ENCODE data around the gene UBE2E1. TPM values are rescaled to one million over a fixed set of nuclear protein-coding genes. Genes with fewer than 3 reads are reported as not detected.
A peak's percentile ranks its signal among the peaks of the same experiment; 100 is the strongest.

UBE2E1 gene
- total RNA-seq, result 72.3 to 103 TPM (median 101 TPM) in 3 replicates
- long read RNA-seq, partial matches to known transcripts, result 6 of 7 reads
- long read RNA-seq, other reads (novel, unspliced or antisense), result 1 of 7 reads

DNA sequence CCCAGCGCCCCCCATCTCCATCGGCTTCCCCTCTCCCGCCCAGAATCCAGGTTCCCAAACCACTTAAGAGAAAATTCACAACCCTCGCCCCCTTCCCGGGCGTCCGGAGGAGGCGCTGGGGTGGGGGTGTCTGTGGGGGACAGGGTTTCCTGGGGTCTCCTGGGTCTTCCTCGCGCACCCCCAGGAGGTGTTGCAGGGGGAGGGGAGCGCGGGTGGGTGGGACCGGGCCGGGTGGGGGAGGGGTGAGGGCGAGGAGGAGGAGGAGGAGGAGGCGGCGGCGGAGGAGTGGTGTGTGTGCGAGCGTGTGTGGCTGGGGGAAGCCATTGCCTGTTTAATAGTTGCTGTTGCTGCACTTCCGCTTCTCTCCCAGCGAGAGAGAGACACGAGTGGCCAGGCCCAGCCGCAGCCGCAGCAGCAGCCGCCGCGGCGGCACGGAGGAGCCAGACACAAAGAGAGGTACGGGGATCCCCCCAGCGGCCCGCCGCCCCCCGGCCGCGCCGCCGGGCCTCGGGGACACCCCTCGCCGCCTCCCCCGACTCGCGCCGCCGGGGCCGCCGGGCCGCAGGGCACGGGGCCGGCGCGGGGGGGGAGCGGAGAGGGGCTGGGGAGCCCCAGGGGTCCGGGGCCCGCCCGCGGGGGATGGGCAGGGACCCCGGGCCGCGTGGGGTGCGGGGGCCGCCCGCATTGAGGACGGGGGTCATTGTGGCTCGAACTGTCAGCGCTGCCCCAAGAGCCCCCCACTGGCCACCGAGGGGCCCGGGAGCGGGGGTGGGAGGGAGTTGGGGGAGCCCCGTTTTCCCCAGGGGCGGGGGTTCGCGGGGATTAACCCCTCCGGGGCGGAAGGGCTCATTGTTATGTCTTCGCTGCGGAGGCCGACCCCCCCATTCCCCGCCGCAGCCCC is at the start of gene UBE2E1:
Gene UBE2E1 (plus strand): TSS at position 323 of the 901 bp plus-strand sequence. CDS start 1,315 bp downstream, outside the sequence.
- Mint-ChIP-seq H3K4me3 (ENCODE audit: unreplicated experiment) (peak within 1 kb of the TSS; percentile 94), H3K27me3 (ENCODE audit: low read depth) (no peaks in the 10 kb centered on the region)

DNA sequence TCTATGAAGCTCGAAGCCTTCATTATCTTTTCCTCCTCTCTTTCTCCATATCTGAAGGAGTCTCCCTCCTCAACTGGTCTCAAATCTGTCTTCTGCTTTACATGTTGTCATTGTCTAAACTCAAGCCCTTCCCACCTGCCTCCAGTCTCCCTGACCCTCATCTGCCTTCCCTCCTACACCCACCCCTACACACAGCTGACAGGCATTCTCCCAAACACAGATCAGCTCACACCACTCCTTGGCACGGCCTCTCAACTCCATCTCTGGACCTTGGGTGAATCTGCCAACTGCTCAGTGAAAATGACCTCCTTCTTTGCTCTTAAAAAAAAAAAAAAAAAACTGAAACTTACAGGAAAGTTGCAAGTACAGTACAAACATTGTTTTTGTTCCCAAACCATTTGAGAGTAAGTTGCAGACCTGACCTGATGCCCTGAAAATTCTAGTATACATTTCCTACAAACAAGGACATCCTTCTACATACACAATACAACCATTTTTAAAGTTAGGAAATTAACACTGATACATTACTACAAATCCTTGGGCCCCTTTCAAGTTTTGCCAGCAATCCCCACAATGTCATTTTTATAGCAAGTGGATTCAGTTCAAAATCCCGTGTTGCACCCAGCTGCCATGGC is 49.4 kb upstream of the UBE2E1 start:
- Mint-ChIP-seq H3K4me3 (ENCODE audit: unreplicated experiment) (no peak overlapping the region), H3K27ac (ENCODE audit: unreplicated experiment) (no peak overlapping the region), H3K27me3 (ENCODE audit: low read depth) (no peaks in the 10 kb centered on the region), H3K4me1 (ENCODE audit: low read depth) (peaks cover 14% of the 10 kb centered on the region), H3K9me3 (ENCODE audit: low read depth) (no peaks in the 10 kb centered on the region), H3K36me3 (ENCODE audit: low read depth) (no peaks in the 10 kb centered on the region)
- TF ChIP-seq, protein P1, sequence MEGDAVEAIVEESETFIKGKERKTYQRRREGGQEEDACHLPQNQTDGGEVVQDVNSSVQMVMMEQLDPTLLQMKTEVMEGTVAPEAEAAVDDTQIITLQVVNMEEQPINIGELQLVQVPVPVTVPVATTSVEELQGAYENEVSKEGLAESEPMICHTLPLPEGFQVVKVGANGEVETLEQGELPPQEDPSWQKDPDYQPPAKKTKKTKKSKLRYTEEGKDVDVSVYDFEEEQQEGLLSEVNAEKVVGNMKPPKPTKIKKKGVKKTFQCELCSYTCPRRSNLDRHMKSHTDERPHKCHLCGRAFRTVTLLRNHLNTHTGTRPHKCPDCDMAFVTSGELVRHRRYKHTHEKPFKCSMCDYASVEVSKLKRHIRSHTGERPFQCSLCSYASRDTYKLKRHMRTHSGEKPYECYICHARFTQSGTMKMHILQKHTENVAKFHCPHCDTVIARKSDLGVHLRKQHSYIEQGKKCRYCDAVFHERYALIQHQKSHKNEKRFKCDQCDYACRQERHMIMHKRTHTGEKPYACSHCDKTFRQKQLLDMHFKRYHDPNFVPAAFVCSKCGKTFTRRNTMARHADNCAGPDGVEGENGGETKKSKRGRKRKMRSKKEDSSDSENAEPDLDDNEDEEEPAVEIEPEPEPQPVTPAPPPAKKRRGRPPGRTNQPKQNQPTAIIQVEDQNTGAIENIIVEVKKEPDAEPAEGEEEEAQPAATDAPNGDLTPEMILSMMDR (IDR thresholded peaks at IDR 0.05), result no peak
- DNase-seq (ENCODE audit: low spot score), result no peak

More for the DNA sequence above, at the start of gene UBE2E1:
- Mint-ChIP-seq H3K27ac (ENCODE audit: unreplicated experiment) (peak within 1 kb of the TSS; percentile 94), H3K4me1 (ENCODE audit: low read depth) (peaks cover 41% of the 10 kb centered on the region), H3K9me3 (ENCODE audit: low read depth) (no peaks in the 10 kb centered on the region), H3K36me3 (ENCODE audit: low read depth) (no peaks in the 10 kb centered on the region)
- TF ChIP-seq, protein P1 (IDR thresholded peaks at IDR 0.05), result peak; percentile 32
- no peak for DNase-seq (ENCODE audit: low spot score)

DNA sequence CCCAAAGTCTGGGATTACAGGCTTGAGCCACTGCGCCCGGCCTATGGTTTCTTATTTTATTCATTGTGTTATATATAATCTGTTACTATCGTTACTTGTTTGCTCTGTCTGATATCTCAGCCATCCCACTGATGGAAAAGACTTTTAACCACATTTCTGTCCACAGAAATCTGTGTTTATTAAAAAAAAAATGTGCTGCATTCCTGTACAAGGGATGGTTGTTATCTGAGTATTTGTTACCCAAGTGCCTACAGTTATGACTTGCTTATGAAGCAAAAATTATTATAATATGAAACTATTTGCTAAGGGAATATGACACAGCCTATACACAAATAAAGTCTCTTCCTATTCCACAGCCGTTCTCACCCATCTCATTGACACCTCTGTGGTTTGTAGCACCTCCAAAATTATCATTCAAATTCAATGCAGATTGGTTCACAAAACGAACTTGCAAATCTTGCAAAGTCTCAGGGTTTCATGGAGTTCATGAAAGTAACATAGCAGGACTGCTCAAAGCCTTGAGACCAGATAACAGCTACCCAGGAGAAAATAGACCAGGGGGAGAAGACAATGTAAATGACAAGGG is 47.4 kb upstream of the UBE2E1 start:
- Mint-ChIP-seq H3K27ac (ENCODE audit: unreplicated experiment) (no peak overlapping the region), H3K9me3 (ENCODE audit: low read depth) (no peaks in the 10 kb centered on the region), H3K4me1 (ENCODE audit: low read depth) (peaks cover 13% of the 10 kb centered on the region), H3K27me3 (ENCODE audit: low read depth) (no peaks in the 10 kb centered on the region), H3K4me3 (ENCODE audit: unreplicated experiment) (no peak overlapping the region), H3K36me3 (ENCODE audit: low read depth) (no peaks in the 10 kb centered on the region)
- TF ChIP-seq, protein P1 (IDR thresholded peaks at IDR 0.05), result no peak
- no peak for DNase-seq (ENCODE audit: low spot score)

DNA sequence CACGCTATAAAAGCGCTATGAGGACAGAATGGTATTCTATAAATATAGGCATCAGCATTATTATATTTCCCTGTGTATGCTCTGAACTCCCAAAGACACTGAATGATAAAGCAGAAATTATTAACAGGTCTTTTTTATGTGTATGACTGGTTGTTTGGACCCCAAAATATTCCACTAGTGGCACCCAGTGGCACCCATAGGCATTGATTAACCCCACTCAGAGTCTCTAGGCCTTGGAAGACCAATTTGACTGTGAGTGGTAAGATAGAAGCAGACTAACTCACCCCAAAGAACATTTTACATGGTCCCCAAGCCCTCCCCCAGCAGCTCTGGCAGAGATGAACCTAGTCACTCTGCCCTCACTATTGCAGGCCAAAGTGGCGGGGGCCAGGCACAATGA is 45.4 kb upstream of the UBE2E1 start:
- Mint-ChIP-seq H3K36me3 (ENCODE audit: low read depth) (no peaks in the 10 kb centered on the region), H3K27me3 (ENCODE audit: low read depth) (no peaks in the 10 kb centered on the region), H3K4me3 (ENCODE audit: unreplicated experiment) (no peak overlapping the region), H3K4me1 (ENCODE audit: low read depth) (peaks cover 14% of the 10 kb centered on the region), H3K27ac (ENCODE audit: unreplicated experiment) (no peak overlapping the region), H3K9me3 (ENCODE audit: low read depth) (no peaks in the 10 kb centered on the region)
- DNase-seq (ENCODE audit: low spot score), result no peak
- TF ChIP-seq, protein P1 (IDR thresholded peaks at IDR 0.05), result peak; percentile 21

DNA sequence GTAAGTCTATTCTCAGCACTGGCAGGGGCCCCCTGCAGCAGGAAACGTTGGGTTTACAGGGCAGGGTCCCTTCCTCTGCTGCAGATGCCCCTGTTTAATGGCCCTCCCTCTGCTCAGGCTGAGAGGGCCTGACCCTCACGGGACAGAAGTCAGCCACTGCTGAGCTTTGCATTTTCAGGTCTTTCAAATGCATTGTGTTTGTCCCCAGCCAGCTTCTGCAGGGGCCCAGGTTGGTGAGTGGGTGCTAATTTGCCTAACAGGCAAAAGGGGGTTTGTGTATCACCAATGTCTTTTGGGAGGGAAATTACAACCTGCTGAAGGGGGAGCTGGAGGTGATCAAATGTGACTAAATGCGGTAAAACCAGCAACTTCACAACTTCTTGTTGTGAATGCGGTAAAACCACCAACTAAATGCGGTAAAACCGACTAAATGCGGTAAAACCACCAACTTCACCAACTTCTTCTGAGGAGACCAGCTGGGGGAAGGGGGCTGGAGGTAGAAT is 44.8 kb upstream of the UBE2E1 start:
- TF ChIP-seq, protein P1 (IDR thresholded peaks at IDR 0.05), result no peak
- Mint-ChIP-seq H3K27me3 (ENCODE audit: low read depth) (no peaks in the 10 kb centered on the region), H3K4me1 (ENCODE audit: low read depth) (peaks cover 14% of the 10 kb centered on the region), H3K27ac (ENCODE audit: unreplicated experiment) (no peak overlapping the region), H3K36me3 (ENCODE audit: low read depth) (no peaks in the 10 kb centered on the region), H3K9me3 (ENCODE audit: low read depth) (no peaks in the 10 kb centered on the region), H3K4me3 (ENCODE audit: unreplicated experiment) (no peak overlapping the region)
- no peak for DNase-seq (ENCODE audit: low spot score)

All from chondrocyte (in vitro differentiated cells).